ENCODE measurements around the gene CYP1A2.

- TF ChIP-seq, protein P1, sequence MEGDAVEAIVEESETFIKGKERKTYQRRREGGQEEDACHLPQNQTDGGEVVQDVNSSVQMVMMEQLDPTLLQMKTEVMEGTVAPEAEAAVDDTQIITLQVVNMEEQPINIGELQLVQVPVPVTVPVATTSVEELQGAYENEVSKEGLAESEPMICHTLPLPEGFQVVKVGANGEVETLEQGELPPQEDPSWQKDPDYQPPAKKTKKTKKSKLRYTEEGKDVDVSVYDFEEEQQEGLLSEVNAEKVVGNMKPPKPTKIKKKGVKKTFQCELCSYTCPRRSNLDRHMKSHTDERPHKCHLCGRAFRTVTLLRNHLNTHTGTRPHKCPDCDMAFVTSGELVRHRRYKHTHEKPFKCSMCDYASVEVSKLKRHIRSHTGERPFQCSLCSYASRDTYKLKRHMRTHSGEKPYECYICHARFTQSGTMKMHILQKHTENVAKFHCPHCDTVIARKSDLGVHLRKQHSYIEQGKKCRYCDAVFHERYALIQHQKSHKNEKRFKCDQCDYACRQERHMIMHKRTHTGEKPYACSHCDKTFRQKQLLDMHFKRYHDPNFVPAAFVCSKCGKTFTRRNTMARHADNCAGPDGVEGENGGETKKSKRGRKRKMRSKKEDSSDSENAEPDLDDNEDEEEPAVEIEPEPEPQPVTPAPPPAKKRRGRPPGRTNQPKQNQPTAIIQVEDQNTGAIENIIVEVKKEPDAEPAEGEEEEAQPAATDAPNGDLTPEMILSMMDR (IDR thresholded peaks at IDR 0.05; ENCODE audit: low read depth, low read length) = no peak
- TF ChIP-seq POLR2A (IDR thresholded peaks at IDR 0.05; ENCODE audit: extremely low read depth, insufficient read length) (no peak), MYC (IDR thresholded peaks at IDR 0.05; ENCODE audit: low read depth, low read length) (no peak), MAX (IDR thresholded peaks at IDR 0.05; ENCODE audit: low read depth, low read length) (no peak)
Observed at GRCh38 chr15:74773329-74773728, 24.7 kb downstream of the CYP1A2 start.

Data from NB4 (cell line).